ENCODE measurements around the gene LAPTM4A.

DNA sequence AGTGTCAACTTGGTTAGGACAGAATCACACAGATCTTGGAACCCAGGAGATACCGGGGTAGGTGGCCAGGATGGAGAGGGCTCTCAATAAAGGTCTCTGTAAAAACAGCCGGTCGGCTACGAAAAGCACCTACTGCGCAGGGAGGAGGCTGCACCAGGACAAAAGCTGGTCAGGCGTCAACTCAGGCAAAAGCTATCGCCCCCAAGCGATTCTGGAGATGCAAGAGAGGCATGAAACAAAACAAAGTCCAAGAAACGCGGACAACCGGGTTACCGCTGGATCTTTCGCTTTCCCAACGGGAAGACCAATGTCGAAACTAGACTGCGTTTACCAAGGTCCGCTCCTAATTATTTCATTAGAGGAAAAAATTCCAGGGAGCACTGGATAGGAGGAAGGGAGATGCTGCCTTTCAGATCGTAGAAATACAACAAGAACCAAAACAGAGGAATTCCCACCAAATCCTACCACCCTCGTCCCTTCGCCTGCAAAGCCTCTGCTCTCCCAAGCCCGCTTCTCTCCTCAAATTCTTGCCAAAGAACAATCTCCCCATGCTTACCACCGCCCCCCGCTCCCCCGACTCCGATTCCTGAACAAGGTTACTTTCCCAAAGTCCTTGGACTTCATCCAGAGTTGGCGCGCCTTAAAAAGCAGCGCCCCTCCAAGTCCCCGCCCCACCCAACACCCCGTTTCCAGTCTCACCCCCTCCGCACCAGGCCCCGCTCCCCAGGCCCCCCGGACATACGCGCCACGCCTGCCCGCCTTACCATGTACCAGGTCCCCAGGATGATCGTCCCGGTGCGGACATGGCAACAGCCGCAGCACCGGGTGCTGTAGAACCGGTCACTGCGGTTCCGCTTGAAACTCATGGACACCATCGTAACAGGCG lies 539 bp downstream of the LAPTM4A start:
- TF ChIP-seq TAF1 (IDR thresholded peaks at IDR 0.05; ENCODE audit: borderline replicate concordance, low read depth, low read length), result no peak
- TF ChIP-seq JUND (IDR thresholded peaks at IDR 0.05; ENCODE audit: low read depth, low read length), result no peak
- TF ChIP-seq CTCF (IDR thresholded peaks at IDR 0.05 in 2 of 3, conservative IDR thresholded peaks at IDR 0.05 in 1 of 3; ENCODE audit: control insufficient read depth in 2 of 3, extremely low read depth in 1 of 3, insufficient read depth in 1 of 3, low read depth in 3 of 3, low read length in 3 of 3), result peak in 2 of 3 experiments; percentile 17 to 38; a peak in 2 of 6 replicates
- no peak for TF ChIP-seq CHD1 (IDR thresholded peaks at IDR 0.05; ENCODE audit: low read depth, low read length)
- no peak for TF ChIP-seq PRDM15 (CRISPR knock-in tag; IDR thresholded peaks at IDR 0.05)
- TF ChIP-seq CHD4 (IDR thresholded peaks at IDR 0.05), result no peak
- TF ChIP-seq NBN (IDR thresholded peaks at IDR 0.05), result no peak
- TF ChIP-seq NFYB (IDR thresholded peaks at IDR 0.05; ENCODE audit: insufficient read depth, low read depth, low read length), result no peak
- TF ChIP-seq NR2C2 (IDR thresholded peaks at IDR 0.05; ENCODE audit: borderline replicate concordance, control insufficient read depth, insufficient read length, low read depth), result no peak
- TF ChIP-seq POLR2A (IDR thresholded peaks at IDR 0.05; ENCODE audit: low read depth, low read length), result 0 out of 2 replicates have a peak, but pooled peaks have one; percentile 33
